Stimulated activated CD4-positive, alpha-beta T cell treated with anti-CD3 and anti-CD28 coated beads, Interleukin-15, amount 100 ng/mL, for 24 hours (primary cell): ENCODE results near the gene SORBS1.

Experiments
- DNase-seq: peaks from one replicate; pipeline ENCODE4 v3.0.0-alpha.2; 2020

Gene SORBS1

DNA sequence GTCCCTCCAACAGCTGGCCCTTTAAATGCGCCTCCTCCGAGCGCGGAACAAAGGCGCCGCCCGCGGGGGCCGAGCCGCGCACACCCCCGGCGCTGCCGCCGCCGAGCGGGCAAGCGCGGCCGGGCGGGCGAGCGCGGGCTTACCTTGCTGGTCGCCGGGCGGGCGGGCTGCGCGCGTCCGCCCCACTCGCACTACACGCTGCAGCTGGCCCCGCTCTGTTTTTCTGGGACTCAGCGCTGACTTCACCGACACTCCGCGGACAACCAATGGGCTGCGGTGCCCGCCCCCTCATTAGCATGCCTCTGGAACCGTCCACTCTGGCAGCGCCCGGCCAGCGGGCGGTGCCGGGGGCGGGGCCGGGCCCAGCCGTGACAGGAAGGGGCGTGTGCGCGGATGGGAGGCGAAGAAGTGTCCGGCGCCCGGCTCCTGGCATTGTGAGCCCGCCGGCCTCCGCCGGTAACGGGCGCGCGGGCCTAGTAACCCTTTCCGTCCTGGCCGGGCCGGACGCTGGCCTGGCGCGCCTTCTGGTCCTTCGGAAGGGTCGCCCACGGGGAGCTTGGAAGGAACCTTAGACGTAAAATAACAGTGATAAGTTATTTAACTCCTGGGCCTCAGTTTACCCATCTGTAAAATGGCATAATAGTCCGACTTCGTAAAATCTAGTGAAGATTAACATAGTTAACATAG is at the start of gene SORBS1:
TSS of gene SORBS1 (minus strand) at position 195 of the 687 bp plus-strand sequence. CDS start 120,236 bp downstream, outside the sequence.
- peak; percentile 92 for DNase-seq

DNA sequence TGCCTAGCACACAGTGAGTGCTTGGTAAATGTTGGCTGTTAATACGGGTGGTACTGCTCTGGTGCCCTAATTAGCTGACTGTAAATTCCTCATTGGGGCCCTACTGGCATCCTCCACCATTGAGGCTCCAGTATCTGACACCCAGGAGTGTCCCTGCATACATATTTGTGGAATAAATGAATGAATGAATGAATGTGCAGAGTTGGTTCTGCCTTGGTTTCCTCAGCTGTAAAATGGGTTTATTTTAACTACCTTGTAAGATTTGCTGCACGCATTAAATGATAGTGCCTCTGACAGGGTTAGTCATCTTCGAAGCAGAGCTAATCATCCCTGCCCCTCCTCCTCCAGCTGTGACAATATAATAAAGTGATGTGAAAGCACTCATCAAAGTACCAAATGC is 49.6 kb upstream of the SORBS1 start:
- DNase-seq = no peak

DNA sequence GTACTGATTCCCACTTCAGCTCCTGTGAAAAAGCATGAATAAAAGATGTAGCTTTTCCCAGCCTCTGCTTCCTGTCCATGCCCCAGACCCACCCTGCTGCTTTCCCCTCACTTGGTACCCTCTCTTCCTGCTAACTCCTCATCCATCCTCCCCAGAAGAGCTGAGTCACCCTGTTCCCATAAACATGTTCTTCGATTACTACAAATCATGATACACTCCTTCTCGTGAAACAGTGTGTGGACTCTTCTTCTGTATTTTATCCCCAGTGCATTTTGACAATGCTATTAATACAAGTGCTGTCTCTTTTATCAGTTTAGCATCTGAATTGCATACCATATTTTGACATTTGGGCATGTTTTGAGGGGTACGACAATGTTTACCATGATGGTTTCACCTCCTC is 45.8 kb upstream of the SORBS1 start:
- DNase-seq = no peak

DNA sequence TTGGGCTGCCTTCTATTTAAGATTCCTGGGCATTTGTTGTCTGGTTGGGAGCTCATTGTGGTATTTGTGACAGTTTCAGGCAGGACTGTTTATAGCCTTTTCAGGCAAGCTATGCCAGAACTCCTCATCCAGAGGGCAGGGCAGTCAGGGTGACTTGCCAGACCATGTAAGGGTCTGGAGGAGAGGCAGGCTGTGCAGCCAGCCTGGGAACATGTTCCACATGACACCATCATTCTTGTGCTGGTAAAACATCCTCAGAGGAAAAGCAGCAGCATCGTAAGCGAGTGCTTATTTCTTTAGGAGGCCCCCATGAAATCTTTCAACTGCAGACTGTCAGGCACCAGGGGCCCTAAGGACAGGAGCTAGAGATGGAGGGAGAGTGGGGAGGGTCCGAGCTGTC is 44.0 kb upstream of the SORBS1 start:
- no peak for DNase-seq

DNA sequence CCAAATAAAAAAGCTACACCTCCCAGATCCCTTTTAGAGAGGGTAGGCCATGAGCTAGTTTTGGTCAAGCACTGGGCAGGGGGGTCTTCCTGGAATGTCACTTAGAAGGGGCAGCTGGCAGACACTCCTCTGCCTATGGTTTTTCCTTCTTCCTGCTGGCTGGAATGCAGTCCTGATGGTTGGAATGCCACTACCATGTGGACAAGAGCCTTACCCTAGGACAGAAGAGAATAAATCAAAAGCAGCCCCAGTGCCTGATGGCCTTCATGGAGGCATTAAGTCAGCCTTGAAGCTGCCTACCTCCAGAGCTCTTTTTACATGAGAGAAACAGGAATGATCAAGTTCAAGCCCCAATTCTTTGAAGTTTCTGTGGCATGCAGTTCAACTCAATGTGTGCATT is 43.5 kb upstream of the SORBS1 start:
- DNase-seq = no peak

DNA sequence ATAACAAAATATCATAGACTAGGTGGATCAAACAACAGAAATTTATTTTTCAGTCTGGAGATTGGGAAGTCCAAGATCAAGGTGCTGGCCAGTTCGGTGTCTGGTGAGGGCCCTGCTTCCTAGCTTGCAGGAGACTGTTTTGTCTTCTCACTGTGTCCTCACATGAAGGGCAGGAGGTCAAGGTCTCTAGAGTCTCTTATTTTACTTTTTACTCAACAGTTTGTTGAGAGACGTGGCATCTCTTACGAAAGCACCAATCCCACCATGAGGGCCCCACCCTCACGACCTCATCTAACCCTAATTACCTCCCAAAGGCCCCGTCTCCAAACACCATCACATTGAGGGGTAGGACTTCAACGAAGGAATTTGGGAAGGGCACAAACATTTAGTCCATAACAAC is 41.2 kb upstream of the SORBS1 start:
- DNase-seq = no peak

DNA sequence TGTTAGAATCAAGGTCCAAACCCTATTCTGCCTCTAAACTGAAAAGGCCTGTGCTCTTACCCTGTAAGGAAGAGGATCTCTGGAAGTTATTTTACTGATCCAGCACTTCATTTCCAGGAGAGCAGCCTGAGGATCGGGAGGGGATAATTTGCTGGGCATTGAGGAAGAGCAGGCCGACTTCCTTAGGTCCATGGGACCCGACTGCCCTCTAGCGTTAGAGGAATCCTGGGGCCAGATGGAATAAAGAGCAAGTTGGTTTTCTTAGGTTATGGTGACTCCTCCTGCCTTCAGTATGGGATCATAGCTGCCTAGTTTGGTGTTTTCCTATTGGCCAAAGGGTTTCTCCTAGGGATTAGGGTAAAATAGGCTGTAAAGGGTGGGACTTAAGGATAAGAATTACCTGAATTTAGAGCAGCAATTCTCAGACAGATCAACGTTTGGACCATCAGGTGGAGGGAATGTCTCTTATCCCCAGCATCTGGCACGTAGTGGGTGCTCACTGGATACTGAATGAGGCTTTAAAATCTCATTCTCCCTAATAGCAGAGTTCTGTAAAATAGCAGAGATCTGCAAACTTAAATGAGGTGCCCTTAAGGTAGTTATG is 40.0 kb upstream of the SORBS1 start:
- peak; percentile 64 for DNase-seq

DNA sequence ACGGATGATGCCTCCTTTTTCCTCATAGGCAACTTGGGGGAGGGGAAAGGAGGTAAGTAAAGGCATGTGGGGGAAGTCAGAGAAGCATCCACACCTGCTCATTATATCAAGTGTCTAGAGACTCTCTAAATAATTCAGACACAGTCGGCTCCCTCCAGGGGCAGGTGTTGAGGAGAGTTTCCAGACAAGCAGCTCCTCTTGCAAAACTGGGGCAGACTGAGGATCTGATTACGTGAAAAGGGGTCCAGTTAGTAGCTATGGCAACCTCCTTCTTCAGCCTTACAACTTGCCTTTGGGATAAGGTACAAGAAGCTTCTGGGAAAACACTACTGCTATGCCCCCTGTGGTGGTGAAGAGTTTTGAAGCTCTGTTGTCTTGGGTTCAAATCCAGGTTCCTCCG is 39.0 kb upstream of the SORBS1 start:
- DNase-seq = no peak

DNA sequence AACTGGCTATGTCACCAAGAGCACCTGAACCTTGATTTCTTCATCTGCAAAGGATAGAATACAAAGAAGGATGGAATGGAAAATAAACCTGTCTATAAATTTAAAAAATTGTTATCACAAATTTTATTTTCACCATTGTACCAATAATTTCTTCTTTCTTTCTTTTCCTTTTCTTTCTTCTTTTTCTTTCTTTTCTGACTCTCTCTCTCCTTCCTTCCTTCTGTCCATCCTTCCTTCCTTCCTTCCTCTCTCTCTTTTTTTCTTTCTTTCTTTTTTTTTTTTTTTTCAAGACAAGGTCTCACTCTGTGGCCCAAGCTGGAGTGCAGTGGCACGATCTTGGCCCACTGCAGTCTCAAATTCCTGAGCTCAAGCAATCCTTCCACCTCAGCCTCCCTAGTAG is 36.6 kb upstream of the SORBS1 start:
- DNase-seq = no peak

DNA sequence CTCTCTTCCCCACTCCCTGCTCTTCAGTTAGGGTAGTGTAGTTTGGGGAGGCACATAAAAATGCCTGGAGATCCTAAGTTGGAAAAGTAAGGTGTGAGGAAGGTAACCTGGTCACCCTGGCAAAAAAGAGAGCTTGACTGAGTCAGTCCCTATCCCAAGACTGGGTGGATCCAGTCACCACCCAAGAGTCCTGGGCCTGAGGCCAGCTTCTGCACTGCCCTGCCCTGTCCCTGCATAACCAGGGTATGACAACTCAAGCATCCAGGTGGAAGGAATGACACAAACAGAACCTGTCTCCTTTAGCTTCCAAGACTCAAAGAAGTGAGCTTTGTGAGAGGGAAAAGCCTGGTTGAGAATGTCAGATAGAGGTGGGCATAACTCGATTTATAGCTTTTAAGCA is 26.9 kb upstream of the SORBS1 start:
- DNase-seq = no peak

DNA sequence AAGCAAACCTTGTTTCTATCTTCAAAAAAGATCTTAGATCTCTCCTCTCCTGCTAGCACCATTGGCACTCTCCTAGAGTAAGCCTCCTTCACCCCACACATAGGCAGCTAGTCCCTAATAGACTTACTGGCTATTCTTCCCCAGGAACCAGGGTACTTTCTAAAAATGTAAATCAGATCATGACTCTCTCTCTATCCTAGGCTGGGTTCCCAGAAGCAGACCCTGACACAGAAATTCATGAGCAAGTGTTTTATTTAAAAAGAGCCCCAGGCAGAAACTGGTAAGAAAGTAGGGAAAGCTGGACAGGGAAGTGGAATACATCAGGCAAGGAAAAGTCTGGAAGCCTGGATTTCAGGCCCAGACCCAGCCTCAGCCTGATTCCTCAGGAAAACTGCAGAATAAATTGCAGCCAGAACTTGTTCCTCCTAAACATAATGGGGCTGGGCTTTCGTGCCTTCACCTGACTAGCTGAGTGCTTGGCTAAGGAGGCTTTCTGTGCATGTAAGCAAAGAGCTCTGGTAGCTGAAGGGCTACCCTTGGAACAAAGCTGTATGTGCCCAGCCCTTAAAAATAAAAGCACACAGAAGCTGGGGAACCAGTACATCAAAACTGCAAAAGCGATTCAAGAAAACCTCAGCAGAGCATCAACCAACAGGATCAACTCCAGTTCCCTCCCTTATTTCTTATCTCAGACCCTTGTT is 18.8 kb upstream of the SORBS1 start:
- DNase-seq = no peak

DNA sequence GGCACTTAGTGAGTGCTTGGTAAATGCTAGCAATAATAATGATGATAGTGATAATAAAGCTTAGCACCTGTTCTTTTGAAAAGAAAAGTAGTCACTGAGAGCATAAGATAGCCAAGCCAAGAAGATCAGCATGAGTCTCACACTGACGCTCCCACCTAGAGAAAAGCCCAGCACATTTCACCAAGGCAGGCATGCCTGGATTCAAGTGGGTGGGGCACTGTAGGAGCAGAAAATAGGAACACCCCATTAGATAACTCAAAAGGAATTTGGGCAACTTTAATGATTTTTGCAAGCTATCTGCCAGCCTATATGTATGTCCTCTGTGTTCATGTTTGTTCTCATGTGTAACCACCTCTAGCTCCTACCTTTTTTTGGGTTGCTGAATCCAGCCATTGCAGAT is 18.1 kb upstream of the SORBS1 start:
- no peak for DNase-seq

DNA sequence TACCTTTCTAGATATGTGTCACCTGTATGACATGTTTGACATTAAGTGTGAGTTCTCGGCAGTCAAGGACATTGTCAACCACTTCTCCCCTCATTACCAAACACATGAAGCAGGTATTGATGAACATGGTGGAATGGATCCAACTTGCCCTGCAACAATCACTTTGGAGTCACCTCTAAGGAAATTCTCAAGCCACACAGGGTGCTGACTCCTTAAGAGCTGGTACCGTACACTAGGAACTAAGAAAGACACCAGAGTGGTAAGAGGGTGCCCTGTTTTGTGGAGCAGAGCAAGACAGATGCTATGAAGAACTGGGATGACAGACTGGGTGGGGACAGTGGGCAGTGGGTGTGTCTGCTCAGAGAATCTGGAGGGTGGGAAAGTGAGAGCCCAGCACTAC is 17.4 kb upstream of the SORBS1 start:
- DNase-seq = no peak

DNA sequence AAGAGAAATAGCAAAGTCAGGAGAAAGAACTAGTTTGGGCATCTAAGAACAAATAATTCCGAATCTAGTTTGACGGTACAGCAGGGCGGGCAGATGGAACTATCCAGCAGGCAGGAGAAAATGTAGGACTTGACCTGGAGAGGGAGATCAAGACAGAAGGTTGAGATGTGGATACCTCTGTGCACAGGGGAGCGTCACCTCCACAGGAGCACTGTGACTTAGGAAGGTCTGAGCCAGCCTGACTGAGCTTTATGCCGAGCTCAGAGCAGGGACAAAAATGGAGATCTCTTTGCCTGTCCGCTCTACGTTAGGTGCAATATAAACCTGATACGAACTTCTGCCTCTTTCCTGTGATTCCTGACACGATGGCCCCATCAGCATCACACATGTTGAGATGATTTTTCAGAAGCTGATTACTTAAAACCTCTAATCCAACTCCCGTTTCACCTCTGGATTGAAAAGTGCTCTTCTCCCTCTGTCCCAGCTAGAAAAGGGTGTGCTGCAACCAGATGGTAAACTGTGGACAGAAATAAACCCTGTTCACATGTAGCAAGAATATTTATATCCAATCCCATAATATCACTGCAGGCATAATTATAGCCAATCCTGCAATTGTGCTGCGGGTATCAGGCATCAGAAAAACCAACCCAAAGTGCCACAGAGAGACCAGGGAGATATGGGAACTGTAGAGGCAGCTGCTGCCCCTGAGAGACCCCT is 13.6 kb upstream of the SORBS1 start:
- DNase-seq = no peak

DNA sequence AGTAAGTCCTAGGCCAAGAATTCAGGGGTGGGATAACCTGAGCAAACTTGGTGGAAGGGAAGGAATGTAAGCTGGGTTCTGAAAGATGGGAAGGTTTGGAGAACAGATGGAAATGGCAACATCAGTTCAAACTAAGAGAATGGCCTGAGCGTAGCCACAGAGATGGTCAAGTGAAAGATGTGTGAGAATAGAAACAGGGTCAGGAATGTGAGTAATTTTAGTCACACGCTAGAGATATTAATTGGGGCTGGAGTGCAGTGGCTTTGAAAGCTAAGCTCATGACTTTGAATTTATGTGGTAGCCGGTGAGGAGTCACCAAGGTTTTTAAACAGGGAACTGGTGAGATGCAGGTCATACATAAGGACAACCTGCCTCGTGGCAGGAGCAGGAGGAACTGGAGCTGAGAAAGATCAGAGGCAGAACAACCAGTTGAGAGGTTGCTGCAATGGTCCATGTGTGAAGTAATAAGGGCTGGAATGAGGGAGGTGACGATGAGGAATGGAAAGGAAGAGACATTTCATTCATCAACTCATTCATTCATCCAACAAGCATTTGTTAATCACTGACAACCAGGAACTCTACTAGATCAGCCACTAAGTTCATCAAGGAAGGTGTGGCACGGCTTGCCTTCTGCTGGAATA is 12.9 kb upstream of the SORBS1 start:
- DNase-seq = no peak

DNA sequence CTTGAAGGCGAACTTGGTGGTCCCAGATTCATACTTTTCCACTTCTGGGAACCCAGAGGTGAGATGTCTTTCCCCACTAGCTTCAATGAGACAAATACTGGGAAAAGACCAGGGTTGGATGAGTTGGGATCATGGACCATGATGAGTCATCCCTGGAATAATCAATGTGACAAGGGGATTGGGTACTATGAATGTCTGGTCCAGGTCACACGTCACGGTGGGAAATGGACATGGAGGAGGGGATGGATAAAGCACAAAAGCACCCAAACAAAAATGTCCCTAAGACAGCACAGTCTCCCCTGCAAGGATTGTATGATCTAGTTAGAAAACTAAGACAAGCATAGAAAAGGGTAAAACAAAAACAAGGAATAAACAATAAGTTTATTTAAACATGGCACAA is 12.4 kb upstream of the SORBS1 start:
- DNase-seq = no peak

DNA sequence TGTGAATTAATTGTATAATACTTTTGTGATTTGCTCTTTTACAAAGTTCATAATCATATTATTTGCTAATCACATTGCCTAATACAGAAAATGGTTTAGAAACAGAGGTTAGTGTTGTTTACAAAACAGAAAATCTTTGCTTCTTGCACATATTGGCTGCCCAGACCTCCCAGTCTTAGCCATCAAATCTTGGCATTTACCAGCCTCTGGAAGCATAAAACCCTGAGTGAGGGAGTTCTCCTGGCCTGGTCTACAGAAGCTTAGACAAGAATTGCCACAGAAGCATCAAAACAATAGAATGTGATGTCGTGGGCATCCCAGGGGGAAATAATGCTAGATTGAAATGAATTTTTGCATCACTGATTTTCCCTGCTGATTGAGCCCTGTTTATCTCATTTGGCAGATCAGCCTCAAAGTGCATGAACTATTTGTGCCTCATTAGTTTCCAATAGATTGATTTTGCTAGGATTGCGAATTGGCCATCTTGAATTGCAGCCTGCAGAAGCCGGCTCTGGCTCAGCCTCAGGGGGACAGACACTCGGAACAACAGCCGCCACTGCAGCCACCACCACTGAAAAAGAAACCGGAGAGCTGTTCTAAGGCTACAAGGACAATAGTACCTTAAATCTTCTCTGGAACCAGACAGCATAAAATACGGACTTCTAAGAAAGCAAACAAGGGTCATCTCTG is 11.1 kb upstream of the SORBS1 start:
- no peak for DNase-seq

DNA sequence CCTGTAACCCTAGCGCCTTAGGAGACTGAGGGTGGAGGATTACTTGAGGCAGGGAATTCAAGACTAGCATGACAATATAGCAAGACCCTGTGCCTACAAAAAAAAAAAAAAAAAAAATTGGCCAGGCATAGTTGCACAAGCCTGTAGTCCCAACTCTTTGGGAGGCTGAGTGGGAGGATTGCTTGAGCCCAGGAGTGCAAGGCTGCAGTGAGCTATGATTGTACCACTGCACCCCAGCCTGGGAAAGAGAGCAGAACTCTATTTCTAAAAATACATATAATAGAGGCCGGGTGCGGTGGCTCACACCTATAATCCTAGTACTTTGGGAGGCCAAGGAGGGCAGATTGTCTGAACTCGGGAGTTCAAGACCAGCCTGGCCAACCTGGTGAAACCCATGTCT is 10.2 kb upstream of the SORBS1 start:
- no peak for DNase-seq

DNA sequence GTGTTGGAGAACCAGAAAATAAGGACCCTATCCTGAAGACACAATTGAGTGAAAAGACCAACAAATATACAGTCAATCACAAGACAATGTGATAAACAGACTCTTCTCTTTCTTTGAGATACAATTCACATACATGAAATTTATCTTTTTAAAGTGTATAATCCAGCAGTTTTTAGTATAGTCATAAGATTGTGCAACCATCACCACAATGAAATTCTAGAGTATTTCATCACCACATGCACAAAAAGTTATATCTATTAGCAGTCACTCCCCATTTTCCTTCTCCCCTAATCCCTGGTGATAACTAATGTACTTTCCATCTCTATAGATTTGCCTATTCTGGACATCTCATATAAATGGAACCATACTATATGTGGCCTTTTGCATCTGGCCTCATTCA is 8.2 kb upstream of the SORBS1 start:
- no peak for DNase-seq

DNA sequence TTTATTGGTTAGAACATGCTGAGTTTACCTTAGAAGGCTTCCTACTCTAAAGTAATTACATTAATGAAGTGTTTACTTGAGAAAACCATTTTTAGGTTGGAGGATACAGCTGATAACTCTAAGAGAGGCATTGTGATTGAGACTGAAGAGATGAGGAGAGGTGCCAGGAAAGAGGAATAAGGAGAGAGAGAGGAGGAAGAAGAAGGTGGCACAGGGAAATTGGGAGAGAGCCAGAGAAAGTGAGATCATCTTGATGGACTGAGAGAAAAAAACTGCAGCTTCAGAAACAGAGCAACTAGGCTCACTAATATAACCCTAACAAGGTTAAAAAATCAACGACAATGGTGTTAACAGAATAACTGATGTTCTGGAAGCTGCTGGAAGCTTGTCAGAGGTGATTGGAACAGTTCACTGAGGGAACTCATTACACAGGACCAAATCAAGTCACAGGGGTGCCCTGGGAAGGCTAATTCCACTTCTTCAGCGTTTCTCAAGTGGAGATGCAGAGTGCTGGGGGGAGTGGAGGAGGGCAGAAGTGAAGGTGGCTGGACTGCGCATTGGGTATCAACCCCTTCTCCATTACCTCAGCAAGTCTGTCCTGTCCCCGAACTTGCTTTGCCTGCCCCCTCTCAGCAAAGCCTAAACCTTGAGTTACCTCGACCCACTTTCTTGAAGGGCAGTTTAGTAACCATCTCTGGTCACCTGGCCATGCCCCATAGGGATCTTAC is 6.9 kb upstream of the SORBS1 start:
- DNase-seq = no peak

DNA sequence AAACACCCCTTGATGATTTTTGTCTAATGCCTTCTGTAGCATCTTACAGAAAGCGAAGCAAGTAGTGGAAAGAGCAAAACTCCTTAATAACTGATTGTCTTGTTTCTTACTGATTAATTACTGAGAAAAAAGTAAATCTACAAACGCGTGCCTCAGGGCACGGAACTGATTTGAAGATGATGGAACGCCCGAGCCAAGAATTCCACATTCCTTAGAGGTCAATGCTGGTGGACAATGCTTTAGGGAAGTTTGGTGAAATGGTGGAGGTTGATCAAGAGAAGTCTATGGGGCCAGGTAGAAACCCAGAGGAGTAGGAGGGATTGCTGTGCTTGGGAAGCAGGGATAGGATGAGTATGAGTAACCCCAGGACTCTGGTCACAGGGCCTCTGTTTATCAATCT is 5.0 kb upstream of the SORBS1 start:
- no peak for DNase-seq

DNA sequence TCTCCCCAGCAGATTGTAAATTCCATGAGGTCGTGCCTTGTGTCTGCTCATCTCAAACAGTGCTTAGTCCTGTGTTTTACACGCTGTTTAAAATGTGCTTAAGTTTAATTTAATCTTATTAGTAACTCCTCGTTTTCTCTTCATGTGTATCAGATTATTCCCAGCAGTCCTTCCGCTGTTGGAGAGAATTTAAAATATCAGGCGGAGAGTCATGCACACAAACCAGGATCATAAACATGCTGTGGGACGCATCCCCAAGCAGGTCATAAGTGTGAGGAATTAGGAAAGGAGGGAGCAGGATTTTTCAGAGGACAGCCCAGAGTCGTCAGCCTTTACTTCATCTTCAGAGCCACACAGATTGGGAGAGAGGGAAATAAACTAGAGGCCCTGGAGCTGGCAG is 4.2 kb upstream of the SORBS1 start:
- no peak for DNase-seq
